GM21528 (cell line): ENCODE results near the gene PPP1R1B.

ENCODE experiments used
- ATAC-seq: cut with Tn5 transposase; IDR thresholded peaks from one replicate; pipeline ENCODE4 v1.9.1; 2021; ENCODE audit warnings: mild to moderate bottlenecking, moderate library complexity; ENCODE audit not compliant: unreplicated experiment, low FRiP score

Gene PPP1R1B

DNA sequence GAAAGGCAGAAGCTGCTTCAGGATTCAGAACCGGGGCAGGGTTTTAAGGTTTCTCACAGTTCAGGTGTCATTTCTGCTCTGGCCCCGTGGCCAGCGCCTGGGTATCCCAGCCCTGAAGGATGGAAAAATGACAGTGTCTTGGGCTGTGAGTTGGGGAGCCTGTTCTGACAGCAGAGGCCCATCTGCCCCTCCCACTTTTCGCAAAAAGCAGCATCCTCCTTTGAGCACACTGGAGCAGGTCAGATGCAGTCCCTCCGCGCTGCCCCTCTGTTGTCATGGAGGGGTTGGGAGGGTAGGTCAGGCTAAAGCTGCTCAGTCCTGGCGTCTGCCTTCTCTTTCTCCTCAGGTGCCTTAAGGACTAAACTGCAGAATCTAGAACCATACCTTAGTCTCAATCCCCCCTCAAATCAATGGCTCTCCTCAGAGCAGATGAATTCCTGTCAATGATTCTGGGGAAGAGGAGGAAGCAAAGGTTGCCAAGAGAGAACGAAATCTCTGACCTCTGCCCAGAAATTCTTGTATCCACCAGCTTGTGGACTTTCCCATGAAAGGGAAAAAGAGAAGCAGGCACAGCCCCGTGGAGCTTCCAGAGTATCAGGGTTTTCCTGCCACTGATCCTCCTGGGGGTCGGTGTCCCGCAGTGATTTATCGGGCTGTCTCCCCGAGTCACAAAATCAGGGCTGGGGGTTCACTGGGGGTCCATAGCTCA lies 26.3 kb upstream of the PPP1R1B start:
- ATAC-seq = no peak

DNA sequence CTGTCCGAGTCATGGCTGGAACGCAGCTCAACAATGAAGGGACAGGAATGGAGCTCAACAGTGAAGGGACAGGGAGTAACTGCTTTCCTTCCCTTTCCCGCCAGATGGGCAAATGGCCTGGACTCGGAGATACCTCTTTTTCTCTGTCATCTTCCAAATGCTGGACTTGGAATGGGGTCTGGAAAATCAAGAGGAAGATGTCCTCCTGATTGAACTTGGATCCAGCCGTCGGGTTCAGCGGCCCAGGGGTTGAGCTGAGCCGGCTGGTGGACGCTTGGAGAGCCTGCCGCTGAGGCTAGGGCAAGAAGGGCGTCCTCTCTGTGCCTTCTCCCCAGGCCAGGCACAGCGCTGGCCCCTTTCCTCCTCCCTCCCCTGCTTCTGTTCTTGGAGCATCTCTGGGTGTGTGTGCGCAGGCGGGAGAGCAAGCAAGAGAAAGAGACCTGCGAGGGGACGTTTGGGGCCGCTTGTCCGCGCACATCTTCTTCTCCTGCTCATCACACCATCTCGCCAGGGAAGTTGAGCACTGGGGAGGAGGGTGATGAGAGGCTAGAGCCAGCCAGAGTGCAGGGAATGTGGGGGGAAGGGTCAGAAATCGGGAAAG lies 25.7 kb upstream of the PPP1R1B start:
- no peak for ATAC-seq

DNA sequence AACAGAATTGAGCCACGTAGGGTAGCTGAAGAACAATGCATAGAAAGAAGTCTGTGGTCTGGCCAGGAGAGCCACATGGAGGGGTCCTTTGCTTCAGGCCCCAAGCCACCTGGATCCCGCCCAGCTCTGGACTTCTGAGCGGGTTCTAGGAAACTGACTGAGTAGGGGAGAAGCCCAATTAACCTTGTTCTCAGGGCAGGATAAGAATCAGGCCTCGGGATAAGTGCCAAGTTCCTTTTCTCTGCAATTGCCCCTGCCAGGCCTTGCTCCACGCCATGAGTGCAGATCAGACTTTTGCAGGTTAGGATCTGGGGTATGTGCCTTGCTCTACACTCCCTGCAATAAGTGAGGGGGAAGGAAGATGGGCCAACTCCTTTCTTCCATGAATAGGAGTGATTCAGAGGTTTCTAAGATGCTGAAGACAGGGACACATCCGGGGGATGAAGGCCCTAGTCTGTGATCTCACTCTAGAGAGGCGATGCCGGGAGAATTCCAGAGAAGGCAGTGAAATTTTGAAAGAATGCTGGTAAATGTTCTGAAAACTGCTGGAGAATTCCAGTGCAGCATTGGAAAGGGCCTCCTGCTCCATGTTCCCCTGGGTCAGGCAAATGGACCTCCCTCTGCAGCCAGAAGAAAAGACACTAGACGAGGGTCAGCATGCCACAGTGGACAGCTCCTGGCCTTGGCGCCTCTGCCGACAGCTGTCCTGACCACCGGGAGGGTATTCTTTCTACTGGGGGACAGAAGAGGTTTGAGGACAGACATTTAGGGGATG lies 24.8 kb upstream of the PPP1R1B start:
- ATAC-seq = no peak

DNA sequence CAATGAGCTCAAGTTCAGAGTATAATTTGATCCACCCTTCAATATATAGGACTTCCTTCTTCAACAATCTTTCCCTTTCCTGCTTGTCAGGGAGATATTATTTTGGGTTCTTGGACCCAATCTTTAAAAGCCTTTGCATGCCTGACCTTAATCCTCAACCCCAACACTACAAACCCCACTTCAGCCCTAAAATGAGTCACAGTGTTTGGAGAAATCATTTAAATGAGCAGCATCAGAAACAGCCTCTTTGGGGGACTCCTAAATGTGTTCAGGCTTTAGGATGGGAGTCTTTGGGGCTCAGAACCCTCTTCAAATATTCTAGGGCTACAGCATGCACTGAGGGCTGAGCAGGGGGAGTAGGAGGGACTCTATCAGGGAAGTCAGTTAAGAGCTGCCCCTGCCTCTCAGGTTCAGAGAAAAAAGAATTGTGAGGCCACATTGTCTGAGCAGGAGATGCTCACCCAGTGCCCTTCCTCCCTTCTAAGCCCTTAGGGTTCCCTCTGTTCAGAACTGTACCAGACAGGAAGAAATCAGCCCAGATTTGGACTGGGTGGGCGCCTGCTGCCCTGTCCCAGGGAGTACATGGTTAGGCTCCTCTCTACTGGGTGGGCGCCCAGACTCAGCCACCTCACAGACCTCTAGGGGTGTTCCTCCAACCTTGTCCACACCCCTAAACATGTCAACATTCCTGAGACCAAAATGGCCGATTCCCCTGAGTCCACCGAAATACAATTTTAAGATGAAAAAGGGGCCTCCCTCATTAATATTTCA lies 24.0 kb upstream of the PPP1R1B start:
- ATAC-seq = no peak

DNA sequence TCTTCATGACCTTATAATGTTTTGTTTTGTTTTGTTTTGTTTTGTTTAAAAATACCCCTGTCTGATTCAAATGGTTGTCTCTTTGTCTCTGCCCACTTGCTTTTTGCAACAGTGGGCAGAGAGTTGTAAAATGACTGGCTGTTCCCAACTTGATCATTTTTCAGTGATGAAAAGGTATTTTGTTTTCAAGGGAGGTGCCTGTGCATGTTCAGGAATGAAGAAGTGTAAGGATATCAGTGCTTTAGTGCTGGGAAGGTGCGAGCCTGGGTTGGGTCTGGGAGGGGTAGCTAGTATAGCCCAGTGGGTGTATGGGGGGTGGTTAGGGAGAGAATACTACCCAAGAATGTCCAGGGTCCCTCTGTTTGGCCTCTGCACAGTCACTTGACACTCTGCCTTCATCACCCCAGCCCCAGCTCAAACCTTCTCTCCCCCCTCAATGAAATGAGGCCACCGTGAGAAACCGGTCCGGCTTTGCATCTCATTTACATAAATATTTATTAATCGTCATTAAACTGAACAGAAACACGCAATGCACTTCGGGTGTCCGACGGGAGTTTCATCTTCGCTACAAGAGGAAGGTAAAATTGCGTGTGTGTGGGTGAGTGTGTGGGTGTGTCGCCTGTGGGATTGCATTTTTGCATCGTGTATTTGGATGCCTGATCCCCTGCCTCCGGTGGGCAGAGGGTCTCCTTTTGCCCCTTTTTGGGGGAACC lies 23.3 kb upstream of the PPP1R1B start:
- ATAC-seq = no peak

DNA sequence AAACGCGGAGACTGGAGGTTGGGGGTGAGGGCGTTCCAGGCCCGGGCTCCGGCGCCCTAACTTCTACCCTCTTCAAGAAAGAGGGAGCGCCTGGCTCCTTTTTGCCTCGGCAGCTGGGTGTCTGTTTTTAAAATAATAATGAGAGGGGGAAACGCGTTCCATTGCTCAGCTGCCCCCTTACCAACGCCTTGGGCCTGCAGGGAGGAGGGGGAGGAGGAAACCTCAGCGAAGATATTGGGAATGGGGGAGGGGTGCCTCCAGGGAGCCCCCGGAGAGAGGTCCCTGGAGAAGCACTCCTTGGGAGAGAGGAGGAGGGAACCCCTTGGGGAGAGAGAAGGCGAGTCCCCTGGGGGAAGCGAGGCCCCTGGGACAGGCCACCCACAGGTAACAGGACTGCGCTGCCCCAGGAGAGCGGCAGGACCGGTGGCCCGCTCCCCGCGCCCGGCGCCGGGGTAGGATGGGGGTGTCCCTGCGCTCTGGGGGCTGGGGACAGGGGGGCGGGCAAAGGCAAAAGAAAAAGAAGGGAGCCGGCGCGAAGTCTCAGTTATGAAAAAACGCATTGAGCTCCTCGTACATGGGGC lies 21.8 kb upstream of the PPP1R1B start:
- no peak for ATAC-seq

DNA sequence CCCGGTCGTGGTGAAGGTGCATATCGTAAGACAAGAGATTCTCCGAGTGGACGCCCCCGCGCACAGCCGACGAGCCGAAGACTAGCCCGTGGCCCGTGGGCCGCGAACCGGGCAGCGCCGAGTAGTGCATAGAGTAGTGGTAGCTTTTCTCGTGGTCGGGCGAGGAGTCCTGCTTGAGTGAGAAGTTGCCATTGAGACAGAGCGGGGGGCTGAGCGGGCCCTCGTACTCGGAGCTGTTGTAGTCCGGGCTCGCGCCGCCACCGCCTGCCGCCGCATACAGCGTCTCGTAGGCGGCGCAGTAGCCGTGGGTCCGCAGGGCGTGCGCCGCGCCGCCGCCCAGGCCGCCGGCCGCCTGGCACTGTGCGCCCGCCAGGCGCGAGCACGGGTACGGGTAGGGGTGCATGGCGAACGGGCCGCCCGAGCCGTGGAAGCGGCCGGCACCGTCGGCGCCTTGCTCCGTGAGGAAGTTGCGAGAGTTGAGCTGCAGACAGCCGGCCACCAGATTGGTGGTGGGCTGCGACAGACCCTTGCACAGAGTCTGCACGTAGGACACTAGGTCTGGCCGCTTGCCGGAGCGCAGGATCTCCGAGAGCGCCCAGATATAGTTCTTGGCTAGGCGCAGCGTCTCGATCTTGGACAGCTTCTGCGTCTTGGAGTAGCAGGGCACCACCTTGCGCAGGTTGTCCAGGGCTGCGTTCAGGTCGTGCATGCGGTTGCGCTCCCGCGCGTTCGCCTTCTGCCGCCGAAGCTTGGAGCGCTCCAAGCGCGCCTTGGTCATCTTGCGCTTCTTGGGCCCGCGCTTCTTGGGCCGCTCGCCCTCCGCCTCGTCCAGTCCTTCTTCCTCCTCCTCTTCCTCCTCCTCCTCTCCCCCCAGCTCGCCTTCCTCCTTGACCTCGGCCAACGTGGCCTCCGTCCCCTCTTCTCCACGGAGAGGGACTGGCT lies 21.0 kb upstream of the PPP1R1B start:
- no peak for ATAC-seq

DNA sequence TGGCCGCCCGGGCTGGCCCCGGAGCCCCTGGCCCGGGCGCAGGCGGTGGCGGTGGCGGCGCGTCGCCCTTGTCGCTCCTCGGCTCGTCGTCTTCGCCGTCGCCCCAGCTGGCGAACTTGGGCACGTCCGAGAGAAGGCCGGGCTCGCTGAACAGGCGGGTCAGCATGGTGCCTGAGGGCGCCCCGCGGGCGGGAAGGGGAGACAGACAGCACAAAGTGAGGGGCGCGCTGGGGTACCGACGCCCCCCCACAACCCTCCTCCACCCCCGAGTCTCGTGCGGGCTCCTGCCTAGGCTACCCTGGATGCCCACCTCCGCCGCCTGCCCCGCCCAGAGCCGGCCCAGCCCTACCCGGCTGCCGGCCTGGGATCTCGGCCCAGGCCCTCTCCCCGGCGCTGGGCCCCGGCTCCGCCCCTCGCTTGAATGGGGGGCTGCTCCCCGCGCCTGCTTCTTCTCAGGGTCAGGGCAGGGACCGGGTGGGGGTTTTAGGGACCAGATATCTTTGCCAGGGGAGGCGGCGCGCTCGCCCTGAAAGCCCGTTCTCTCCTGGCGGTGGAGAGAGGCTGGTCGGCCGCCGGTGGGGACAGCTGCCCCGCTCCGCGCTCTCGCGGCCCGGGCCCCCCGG lies 20.2 kb upstream of the PPP1R1B start:
- ATAC-seq = no peak

DNA sequence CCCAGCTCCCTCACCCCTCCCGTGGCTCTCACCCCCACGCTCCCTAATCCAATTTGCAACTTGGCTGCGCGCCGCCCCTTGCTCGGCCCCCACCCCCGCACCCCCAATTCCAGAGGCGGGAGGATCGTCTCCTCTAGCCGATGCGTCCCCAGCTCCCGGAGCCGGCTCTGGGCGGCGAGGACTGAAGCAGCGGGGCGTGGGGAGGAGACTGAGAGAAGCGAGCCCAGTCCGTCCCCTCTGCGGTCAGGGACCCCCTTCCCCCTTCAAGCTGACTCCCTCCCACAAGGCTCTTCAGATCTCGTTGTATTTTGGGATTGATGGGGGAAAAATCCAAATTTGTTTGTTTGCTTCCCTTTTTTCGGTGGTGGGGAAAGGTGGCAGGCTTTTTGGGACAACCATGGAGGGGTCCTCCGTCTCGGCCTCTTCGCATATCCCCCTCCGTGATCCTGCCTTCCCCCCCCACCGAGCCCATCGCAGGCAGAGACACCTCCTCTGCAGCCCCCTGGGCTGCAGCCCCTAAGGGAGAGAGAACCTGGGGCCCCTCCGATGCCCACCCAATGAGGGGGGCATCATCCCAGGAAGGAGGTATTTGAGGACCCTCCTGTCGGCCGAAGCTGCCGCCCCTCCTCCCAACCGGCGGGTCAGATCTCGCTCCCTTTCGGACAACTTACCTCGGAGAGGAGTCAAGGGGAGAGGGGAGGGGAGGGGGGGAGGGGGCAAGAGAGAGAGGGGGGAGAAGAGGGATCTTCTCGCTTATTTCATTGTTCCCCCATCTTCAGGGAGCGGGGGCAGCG lies 19.5 kb upstream of the PPP1R1B start:
- no peak for ATAC-seq

DNA sequence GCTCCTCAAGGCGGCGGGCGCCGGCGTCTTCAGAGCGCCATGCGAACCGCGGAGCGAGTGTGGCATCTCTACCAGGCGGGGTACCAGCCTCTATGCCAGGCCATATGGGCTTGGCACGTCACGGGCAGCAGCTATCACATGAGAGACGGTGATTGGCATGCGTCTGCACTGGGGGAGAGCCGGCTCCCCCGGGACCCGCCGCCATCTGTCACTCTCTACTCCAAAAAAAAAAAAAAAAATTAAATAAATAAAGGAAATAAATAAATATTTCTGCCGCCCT lies 19.0 kb upstream of the PPP1R1B start, which contains the start of gene NEUROD2:
NEUROD2 (minus strand) TSS at position 70 of the 280 bp plus-strand sequence. CDS start 1,321 bp downstream, outside the sequence.
- no peak for ATAC-seq

DNA sequence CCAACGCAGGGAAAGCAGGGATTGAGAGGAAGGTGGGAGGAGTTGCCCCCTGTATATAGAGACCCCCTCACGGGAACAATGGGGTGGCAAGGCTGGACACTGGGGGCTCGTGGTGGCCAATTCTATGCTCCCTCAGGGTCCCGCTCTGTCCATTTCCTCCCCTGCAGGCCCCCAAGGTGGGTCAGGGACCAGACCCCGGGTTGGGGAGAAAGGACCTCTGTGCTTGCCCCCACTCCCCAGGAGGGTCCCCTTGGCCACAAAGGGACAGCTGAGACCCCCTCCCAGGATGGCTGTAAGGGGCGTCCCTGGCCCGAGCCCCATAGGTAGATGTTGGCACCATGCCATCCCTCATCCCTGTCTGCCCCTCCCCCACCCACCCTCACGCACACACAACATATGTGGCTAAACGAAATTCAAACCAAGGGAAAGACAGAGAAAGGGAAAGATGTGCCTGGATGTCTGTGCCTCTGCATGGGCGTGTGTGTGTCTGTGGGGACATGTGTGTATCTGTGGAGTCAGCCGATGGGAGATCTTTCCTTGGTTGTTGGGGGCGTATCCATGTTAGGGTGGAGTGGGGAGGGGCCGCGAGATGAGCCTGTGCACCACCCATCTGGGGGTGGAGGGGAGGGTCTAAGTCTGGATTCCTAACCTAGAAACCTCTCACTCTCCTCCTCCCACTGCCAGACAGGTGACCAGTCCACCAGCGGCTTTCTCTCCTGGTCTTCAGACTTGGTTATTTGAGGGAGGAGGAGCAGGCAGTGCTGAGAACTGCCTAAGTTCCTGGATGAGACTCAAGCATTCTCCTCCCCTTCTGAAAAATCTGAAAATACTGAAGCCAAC lies 18.4 kb upstream of the PPP1R1B start:
- no peak for ATAC-seq

DNA sequence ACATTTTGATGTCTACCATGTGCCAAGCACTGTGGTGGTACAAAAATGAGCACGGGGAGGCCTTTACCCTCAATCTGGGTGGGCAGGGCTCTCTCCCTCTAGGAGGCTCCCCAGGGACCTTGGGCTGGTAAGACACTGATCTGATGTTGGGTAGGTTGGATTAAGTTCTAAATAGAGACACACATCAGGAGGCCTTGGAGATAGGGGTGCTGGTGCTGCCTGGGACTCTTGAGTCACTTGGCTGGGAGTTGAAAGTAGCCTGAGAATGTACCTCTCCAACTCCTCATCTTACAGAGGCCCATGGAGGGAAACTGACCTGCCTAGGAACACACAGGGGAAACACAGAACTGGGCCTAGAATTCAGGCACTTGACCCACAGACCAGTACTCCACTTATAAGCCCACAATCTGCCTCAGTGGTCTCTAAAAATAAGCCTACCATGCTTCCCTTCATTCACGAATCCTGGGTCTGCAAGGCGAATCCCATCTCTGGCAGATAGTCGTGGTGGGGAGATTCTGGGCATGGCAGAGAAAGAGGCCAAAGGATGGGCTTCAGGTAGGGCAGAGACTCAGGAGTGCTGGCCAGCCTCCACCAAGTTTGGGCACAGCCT lies 17.2 kb upstream of the PPP1R1B start:
- no peak for ATAC-seq

DNA sequence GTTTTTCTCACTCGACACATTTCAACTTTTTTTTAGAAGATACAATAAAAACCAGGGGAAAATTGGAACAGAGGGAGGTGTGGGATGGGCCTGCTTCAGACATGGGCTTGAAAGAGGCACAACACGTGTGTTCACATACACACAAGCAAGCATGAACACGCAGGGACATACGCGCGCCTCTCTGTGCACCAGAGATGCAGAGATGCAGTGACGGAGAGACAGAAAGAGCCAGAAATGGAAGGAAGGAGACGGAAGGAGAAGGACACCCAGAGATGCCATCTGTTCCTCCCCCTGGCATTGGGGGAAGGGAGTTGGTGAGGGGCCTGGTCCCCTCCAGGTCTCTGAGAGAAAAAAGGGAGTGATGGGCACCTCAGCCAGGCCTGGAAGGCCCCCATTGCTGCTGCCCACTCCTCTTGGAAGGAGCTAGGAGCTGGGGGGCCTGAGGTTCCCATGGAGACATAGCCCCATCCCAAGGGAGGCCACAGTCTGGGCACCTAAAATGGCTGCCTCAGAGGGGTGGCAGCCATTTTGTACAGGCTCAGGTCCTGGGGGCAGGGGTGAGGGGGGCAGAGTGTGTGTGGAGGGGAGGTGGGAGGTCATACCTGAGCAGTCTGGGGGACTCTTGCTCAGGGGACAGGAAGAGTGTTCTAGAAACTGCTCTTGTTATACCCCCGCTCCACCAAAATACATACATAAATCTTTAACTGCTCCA lies 15.2 kb upstream of the PPP1R1B start:
- no peak for ATAC-seq

DNA sequence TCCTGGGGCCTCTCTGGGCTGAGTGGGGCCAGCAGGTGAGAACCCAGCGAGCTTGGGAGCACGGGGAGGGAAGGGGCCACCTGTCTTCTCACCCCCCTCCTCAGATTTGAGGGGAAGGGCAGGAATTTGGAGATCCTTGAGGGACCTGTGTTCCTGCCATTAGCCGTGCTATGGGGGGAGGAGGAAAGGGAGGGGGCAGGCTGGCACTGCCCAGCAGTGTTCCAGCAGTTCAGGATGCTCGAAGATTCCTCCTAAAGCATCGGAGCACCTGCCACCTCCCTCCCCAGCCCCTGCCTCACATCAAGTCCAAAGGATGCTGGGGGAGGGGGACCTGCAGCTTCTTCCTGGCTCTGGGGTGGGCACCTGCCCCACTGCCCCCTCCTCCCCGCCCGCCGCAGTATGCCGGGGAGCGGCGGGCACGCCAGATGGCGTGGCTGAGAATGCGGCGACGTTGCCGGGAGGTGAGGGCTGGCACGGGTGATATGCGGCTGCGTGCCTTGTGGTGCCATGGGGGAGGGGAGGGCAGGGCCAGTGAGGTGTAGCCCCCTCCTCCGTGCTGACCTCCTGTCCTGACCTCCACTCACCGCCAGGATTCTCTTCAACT lies 14.4 kb upstream of the PPP1R1B start:
- ATAC-seq = no peak

DNA sequence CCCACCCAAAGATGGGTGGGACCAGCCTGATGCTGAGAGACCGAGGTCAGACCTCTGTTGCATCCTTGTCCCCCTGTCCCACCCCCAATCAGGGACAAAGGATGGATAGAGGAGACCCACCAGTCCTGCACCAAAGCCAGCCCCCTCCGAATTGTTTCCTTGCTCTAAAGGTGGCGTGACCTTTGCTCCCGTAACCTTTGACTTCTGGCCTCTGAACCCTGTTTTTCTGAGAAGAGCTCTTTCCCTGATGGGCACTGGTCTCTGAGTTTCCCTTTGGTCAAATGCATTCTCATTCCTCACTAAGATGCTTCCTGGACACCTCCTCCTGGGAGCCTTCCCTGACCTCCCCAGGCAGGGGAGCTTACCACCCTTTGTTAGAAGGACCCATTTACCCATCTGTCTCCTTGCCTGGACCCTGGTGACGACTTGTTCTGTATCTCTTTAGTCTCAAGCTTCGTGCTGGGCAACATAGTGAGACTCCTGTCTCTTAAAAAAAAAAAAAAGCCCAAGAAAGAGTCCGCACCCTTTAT lies 13.8 kb upstream of the PPP1R1B start:
- ATAC-seq = no peak
